A549 (cell line): Measurements from ENCODE around the gene ASMTL.

Experiments
- CTCF ChIP-seq: fragments of >200 bp; sonication (Bioruptor Twin); formaldehyde crosslinking; IDR thresholded peaks from 3 replicates; pipeline ENCODE4 v1.5.1; 2016
- HES2 ChIP-seq: fragments of >200 bp; sonication (Bioruptor Twin); formaldehyde crosslinking; IDR thresholded peaks from 2 replicates; pipeline ENCODE4 v1.6.1; 2016
- JUNB ChIP-seq: fragments of >200 bp; sonication (Bioruptor Twin); formaldehyde crosslinking; IDR thresholded peaks from 2 replicates; pipeline ENCODE4 v1.6.1; 2016
- KDM1A ChIP-seq: fragments of 200-600 bp; sonication (generic); IDR thresholded peaks from 2 replicates; pipeline ENCODE4 v1.6.1; 2016; ENCODE audit warnings: low read depth, mild to moderate bottlenecking
- MYC ChIP-seq: IDR thresholded peaks from 2 replicates; pipeline ENCODE4 v1.6.1; 2012; ENCODE audit warnings: mild to moderate bottlenecking, inconsistent platforms, low read length, improper control_type of control experiment, borderline replicate concordance
- PBX3 ChIP-seq: IDR thresholded peaks from 2 replicates; pipeline ENCODE4 v1.6.1; 2012
- PHF8 ChIP-seq: fragments of 200-600 bp; sonication (generic); IDR thresholded peaks from 2 replicates; pipeline ENCODE4 v1.6.1; 2016; ENCODE audit warnings: low read depth, mild to moderate bottlenecking, antibody characterized with exemption, moderate library complexity, borderline replicate concordance
- POLR2A ChIP-seq: IDR thresholded peaks from 2 replicates; pipeline ENCODE4 v1.6.1; 2012; ENCODE audit warnings: mild to moderate bottlenecking, low read length
- RNF2 ChIP-seq: fragments of 200-600 bp; sonication (generic); IDR thresholded peaks from 2 replicates; pipeline ENCODE4 v1.6.1; 2016; ENCODE audit warnings: low read depth, mild to moderate bottlenecking, antibody characterized with exemption, moderate library complexity, borderline replicate concordance
- SMC3 ChIP-seq: fragments of >200 bp; sonication (Bioruptor Twin); formaldehyde crosslinking; IDR thresholded peaks from 3 replicates; pipeline ENCODE4 v1.6.1; 2018; ENCODE audit warnings: inconsistent platforms
- ZFP36 ChIP-seq: fragments of 450-650 bp; IDR thresholded peaks from 2 replicates; pipeline ENCODE4 v1.6.1; 2014; ENCODE audit warnings: borderline replicate concordance; ENCODE audit not compliant: partially characterized antibody

GRCh38 chrX:1357993-1358392 is 94.7 kb downstream of the ASMTL start:
- no peak for TF ChIP-seq PHF8
- no peak for TF ChIP-seq CTCF
- TF ChIP-seq RNF2 = no peak
- TF ChIP-seq PBX3 = no peak
- no peak for TF ChIP-seq MYC
- TF ChIP-seq SMC3 = no peak
- no peak for TF ChIP-seq HES2
- no peak for TF ChIP-seq POLR2A
- TF ChIP-seq ZFP36 = no peak
- TF ChIP-seq JUNB = no peak
- peak; percentile 48; the same call in 1 of the 2 replicates for TF ChIP-seq KDM1A
